PFSK-1 (cell line): ENCODE data around the gene ANO3.

Experiments used
- FOXP2 ChIP-seq: optimal IDR thresholded peaks from 2 replicates; pipeline ENCODE3; 2011; ENCODE audit warnings: borderline replicate concordance, control low read depth, inconsistent platforms; ENCODE audit not compliant: insufficient read depth; ENCODE audit errors: extremely low read length, extremely low read depth
- POLR2AphosphoS5 ChIP-seq: IDR thresholded peaks from 2 replicates; pipeline ENCODE4 v1.6.1; 2012; ENCODE audit warnings: low read depth, mild to moderate bottlenecking, control low read depth, low read length, moderate library complexity
- SIN3A ChIP-seq: IDR thresholded peaks from 2 replicates; pipeline ENCODE4 v1.6.1; 2012; ENCODE audit warnings: mild to moderate bottlenecking, low read length, moderate library complexity, borderline replicate concordance; ENCODE audit not compliant: insufficient read depth
- TAF1 ChIP-seq: IDR thresholded peaks from 2 replicates; pipeline ENCODE4 v1.6.1; 2012; ENCODE audit warnings: low read length, control low read depth, borderline replicate concordance; ENCODE audit not compliant: insufficient read depth
- TF ChIP-seq, protein P1 (sequence below), 2 experiments: IDR thresholded peaks; 2 replicates each; pipeline versions ENCODE4 v1.6.1 to v1.8.0; 2011 to 2012; ENCODE audit warnings: low read depth in 2 of 2, low read length in 2 of 2, control low read depth in 1 of 2, inconsistent platforms in 1 of 2, mild to moderate bottlenecking in 1 of 2, moderate library complexity in 1 of 2; ENCODE audit not compliant: insufficient read depth in 1 of 2

The ANO3 gene

DNA sequence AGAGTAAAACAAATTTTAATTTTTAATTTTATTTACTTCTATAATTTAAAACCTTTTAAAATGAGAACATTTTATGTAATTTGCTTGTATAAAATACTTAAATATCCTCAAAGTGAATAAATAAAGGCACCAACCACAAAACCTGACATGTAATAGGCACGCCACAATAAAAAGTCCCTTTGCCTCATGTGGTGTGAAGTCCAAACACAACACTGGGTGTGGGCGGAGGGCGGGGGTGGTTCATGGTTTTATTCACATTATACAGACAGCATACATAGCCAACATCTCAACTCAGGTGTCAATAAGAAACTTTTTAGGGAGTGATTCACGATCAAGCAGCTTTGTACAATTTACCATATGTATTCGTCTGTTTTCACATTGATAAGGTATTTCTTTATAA, 107.9 kb downstream of the ANO3 start:
- TF ChIP-seq, protein P1, sequence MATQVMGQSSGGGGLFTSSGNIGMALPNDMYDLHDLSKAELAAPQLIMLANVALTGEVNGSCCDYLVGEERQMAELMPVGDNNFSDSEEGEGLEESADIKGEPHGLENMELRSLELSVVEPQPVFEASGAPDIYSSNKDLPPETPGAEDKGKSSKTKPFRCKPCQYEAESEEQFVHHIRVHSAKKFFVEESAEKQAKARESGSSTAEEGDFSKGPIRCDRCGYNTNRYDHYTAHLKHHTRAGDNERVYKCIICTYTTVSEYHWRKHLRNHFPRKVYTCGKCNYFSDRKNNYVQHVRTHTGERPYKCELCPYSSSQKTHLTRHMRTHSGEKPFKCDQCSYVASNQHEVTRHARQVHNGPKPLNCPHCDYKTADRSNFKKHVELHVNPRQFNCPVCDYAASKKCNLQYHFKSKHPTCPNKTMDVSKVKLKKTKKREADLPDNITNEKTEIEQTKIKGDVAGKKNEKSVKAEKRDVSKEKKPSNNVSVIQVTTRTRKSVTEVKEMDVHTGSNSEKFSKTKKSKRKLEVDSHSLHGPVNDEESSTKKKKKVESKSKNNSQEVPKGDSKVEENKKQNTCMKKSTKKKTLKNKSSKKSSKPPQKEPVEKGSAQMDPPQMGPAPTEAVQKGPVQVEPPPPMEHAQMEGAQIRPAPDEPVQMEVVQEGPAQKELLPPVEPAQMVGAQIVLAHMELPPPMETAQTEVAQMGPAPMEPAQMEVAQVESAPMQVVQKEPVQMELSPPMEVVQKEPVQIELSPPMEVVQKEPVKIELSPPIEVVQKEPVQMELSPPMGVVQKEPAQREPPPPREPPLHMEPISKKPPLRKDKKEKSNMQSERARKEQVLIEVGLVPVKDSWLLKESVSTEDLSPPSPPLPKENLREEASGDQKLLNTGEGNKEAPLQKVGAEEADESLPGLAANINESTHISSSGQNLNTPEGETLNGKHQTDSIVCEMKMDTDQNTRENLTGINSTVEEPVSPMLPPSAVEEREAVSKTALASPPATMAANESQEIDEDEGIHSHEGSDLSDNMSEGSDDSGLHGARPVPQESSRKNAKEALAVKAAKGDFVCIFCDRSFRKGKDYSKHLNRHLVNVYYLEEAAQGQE (IDR thresholded peaks at IDR 0.05; ENCODE audit: insufficient read depth in 1 of 2, low read depth in 2 of 2, low read length in 2 of 2) = no peak
- TF ChIP-seq TAF1 (no peak), SIN3A (no peak), FOXP2 (no peak), POLR2AphosphoS5 (no peak)

DNA sequence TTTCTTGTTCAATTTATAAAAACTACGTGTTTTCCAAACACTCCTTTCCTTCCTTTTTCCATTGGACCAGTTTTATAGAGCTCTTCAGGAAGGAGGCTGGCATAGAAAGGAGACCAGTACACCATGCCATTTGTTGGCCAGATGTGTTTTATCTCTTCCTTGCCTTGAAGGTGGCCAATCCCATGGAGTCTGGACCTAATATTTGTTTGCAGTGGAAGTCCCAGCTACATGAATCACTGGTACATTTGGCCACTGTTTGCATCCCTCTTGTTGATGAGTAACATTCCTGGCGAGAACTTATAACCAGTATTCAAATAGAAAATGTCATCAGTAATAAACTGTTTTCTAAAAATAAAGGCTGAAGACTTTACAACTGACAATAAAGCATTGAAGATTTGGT, 110.2 kb downstream of the ANO3 start:
- TF ChIP-seq SIN3A (no peak), TAF1 (no peak), POLR2AphosphoS5 (no peak), FOXP2 (no peak)
- TF ChIP-seq, protein P1 (IDR thresholded peaks at IDR 0.05; ENCODE audit: insufficient read depth in 1 of 2, low read depth in 2 of 2, low read length in 2 of 2) = no peak

DNA sequence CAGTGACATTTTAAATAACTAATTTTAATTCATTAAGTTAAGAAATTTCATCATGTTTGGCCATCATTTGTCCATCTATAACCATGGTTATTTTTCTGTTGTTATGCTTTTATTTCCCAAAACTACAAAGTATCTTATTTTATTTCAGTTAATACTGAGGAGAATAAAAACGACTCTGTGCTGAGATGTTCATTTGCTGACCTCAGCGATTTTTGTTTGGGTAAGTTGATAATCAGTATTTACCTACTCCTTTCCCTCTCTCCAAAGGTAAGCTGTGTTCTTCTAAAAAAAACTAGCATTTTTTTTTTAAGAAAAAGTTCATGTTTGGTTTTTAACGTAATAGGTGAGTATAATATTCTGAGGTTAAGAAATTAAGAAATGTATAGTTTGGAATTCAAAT, 111.7 kb downstream of the ANO3 start:
- no peak for TF ChIP-seq SIN3A
- no peak for TF ChIP-seq POLR2AphosphoS5
- TF ChIP-seq TAF1 = no peak
- TF ChIP-seq FOXP2 = no peak
- TF ChIP-seq, protein P1 (IDR thresholded peaks at IDR 0.05; ENCODE audit: insufficient read depth in 1 of 2, low read depth in 2 of 2, low read length in 2 of 2) = no peak

DNA sequence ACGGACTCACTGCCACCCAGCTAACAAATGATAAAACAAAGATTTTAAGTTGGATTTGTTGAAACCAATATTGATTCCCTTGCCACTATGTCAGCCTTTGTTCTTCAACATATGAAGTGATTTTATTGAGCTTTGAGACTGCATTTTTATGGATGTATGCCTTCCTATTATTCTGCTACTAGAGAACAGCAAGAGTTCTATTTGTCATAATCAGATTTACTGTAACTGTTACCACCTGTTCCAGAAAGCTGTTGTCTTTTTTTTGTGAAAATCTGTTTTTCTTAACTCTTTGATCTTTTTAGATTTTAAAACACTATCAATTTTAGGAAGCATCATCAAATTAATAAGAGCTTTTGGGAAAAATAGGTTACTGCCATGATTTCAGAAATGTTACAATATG, 125.7 kb downstream of the ANO3 start:
- TF ChIP-seq FOXP2 (no peak), POLR2AphosphoS5 (no peak), SIN3A (no peak), TAF1 (no peak)
- TF ChIP-seq, protein P1 (IDR thresholded peaks at IDR 0.05; ENCODE audit: insufficient read depth in 1 of 2, low read depth in 2 of 2, low read length in 2 of 2) = no peak

DNA sequence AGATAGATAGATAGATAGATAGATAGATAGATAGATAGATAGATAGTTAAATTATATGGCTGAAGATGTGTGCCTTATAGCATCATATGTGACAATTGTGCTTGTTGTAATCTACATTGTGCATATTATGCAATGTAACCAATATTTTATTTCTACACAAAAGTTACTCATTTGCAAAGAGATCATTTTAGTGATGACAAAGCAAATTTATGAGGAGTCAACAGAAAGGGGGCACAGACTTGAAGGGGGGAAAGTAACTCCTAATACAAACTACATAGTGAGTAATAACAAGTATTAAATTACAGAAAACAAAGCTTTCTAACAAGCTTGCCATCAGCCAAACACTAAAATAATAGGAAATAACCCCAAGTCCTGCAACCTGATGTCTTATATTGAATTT, 133.3 kb downstream of the ANO3 start:
- TF ChIP-seq SIN3A (no peak), TAF1 (no peak), FOXP2 (no peak), POLR2AphosphoS5 (no peak)
- TF ChIP-seq, protein P1 (IDR thresholded peaks at IDR 0.05; ENCODE audit: insufficient read depth in 1 of 2, low read depth in 2 of 2, low read length in 2 of 2) = no peak
